HEK293 (cell line): ENCODE results near the gene WFS1.

Source experiments
- CTCF ChIA-PET: fragments of 350-600 bp; formaldehyde crosslinking; extraction: SDS; loops from one replicate; lab custom pipeline; 2021; ENCODE audit warnings: antibody characterized with exemption; lab: Yijun Ruan, JAX
- POLR2A ChIA-PET: fragments of 300-600 bp; formaldehyde crosslinking; extraction: SDS; loops from one replicate; lab custom pipeline; 2020; ENCODE audit warnings: antibody characterized with exemption, inconsistent platforms; lab: Yijun Ruan, JAX
- H3K27ac ChIP-seq: fragments of 200-500 bp; sonication (Bioruptor generic); 2 replicates; pipeline ENCODE4 v1.5.1; 2014; ENCODE audit warnings: low read depth, low read length, control low read depth, inconsistent platforms; ENCODE audit errors: extremely low read depth
- H3K36me3 ChIP-seq, 2 experiments: fragments of 200-500 bp in 1 of 2; sonication (Bioruptor generic) in 1 of 2; 1 replicate in 1 of 2; 2 replicates in 1 of 2; pipeline ENCODE4 v1.5.1; 2014 to 2017; ENCODE audit warnings: inconsistent platforms in 2 of 2, low read length in 2 of 2; ENCODE audit not compliant: control insufficient read depth in 2 of 2, insufficient read depth in 1 of 2
- H3K4me1 ChIP-seq: fragments of 200-500 bp; sonication (Bioruptor generic); 2 replicates; pipeline ENCODE4 v1.5.1; 2014; ENCODE audit warnings: mild to moderate bottlenecking, low read length, inconsistent platforms; ENCODE audit not compliant: control insufficient read depth, insufficient read depth
- H3K4me3 ChIP-seq: 2 replicates; pipeline ENCODE4 v1.5.1; 2011; ENCODE audit warnings: low read depth, mild to moderate bottlenecking, control low read depth, low read length, moderate library complexity
- H3K9me3 ChIP-seq: fragments of 200-500 bp; sonication (Bioruptor generic); 2 replicates; pipeline ENCODE4 v1.5.1; 2014; ENCODE audit warnings: low read depth, low read length, inconsistent platforms; ENCODE audit not compliant: control insufficient read depth, insufficient read depth
- AEBP2 ChIP-seq: fragments of 450-650 bp; formaldehyde crosslinking; IDR thresholded peaks from 2 replicates; pipeline ENCODE4 v1.5.1; 2016; ENCODE audit warnings: missing biosample characterization, missing genetic modification characterization, borderline replicate concordance
- GFI1B ChIP-seq: fragments of 450-650 bp; formaldehyde crosslinking; IDR thresholded peaks from 2 replicates; pipeline ENCODE4 v1.5.1; 2016; ENCODE audit warnings: missing biosample characterization, missing genetic modification characterization
- PRDM1 ChIP-seq: fragments of 450-650 bp; formaldehyde crosslinking; IDR thresholded peaks from 2 replicates; pipeline ENCODE4; 2016; ENCODE audit warnings: missing biosample characterization, missing genetic modification characterization
- PRDM6 ChIP-seq: fragments of 450-650 bp; formaldehyde crosslinking; IDR thresholded peaks from 2 replicates; pipeline ENCODE4 v1.5.1; 2017; ENCODE audit warnings: missing biosample characterization, missing genetic modification characterization
- ZBTB6 ChIP-seq: fragments of 450-650 bp; formaldehyde crosslinking; IDR thresholded peaks from 2 replicates; pipeline ENCODE4 v1.5.1; 2017; ENCODE audit warnings: missing biosample characterization, missing genetic modification characterization
- ZFHX2 ChIP-seq: fragments of 450-650 bp; formaldehyde crosslinking; conservative IDR thresholded peaks from 2 replicates; pipeline ENCODE4 v1.5.1; 2016; ENCODE audit warnings: missing biosample characterization, missing genetic modification characterization
- ZFP37 ChIP-seq: fragments of 450-650 bp; formaldehyde crosslinking; IDR thresholded peaks from 2 replicates; pipeline ENCODE4 v1.5.1; 2016; ENCODE audit warnings: missing biosample characterization, missing genetic modification characterization
- ZIC2 ChIP-seq: fragments of 450-650 bp; formaldehyde crosslinking; IDR thresholded peaks from 2 replicates; pipeline ENCODE4 v1.5.1; 2016; ENCODE audit warnings: missing biosample characterization, missing genetic modification characterization
- ZNF10 ChIP-seq: fragments of 450-650 bp; formaldehyde crosslinking; IDR thresholded peaks from 2 replicates; pipeline ENCODE4 v1.5.1; 2017; ENCODE audit warnings: missing biosample characterization, missing genetic modification characterization
- ZNF112 ChIP-seq: fragments of 450-650 bp; formaldehyde crosslinking; IDR thresholded peaks from 2 replicates; pipeline ENCODE4 v1.5.0; 2017; ENCODE audit warnings: missing biosample characterization, missing genetic modification characterization
- ZNF146 ChIP-seq: fragments of 450-650 bp; formaldehyde crosslinking; IDR thresholded peaks from 2 replicates; pipeline ENCODE4 v1.5.1; 2016; ENCODE audit warnings: missing biosample characterization, missing genetic modification characterization
- ZNF175 ChIP-seq: fragments of 450-650 bp; formaldehyde crosslinking; IDR thresholded peaks from 2 replicates; pipeline ENCODE4 v1.5.1; 2016; ENCODE audit warnings: missing biosample characterization, missing genetic modification characterization
- ZNF24 ChIP-seq: fragments of 450-650 bp; formaldehyde crosslinking; IDR thresholded peaks from 2 replicates; pipeline ENCODE4 v1.5.1; 2016; ENCODE audit warnings: missing biosample characterization, missing genetic modification characterization
- ZNF248 ChIP-seq: fragments of 450-650 bp; formaldehyde crosslinking; IDR thresholded peaks from 2 replicates; pipeline ENCODE4 v1.5.1; 2017; ENCODE audit warnings: missing biosample characterization, missing genetic modification characterization
- ZNF292 ChIP-seq: fragments of 450-650 bp; formaldehyde crosslinking; IDR thresholded peaks from 2 replicates; pipeline ENCODE4 v1.5.1; 2016; ENCODE audit warnings: low read depth, missing biosample characterization, missing genetic modification characterization, borderline replicate concordance
- ZNF324 ChIP-seq: fragments of 450-650 bp; formaldehyde crosslinking; IDR thresholded peaks from 2 replicates; pipeline ENCODE4 v1.5.1; 2016; ENCODE audit warnings: missing biosample characterization, missing genetic modification characterization
- ZNF350 ChIP-seq: fragments of 450-650 bp; formaldehyde crosslinking; IDR thresholded peaks from 2 replicates; pipeline ENCODE4 v1.5.0; 2017; ENCODE audit warnings: missing biosample characterization, mild to moderate bottlenecking, missing genetic modification characterization
- ZNF433 ChIP-seq: fragments of 450-650 bp; formaldehyde crosslinking; IDR thresholded peaks from 2 replicates; pipeline ENCODE4 v1.5.1; 2016; ENCODE audit warnings: missing biosample characterization, missing genetic modification characterization, low read depth
- ZNF518A ChIP-seq: fragments of 450-650 bp; formaldehyde crosslinking; conservative IDR thresholded peaks from 2 replicates; pipeline ENCODE4 v1.5.1; 2016; ENCODE audit warnings: low read depth, missing biosample characterization, missing genetic modification characterization

The WFS1 gene

GRCh38 chr4:6279582-6280289 is 10.1 kb downstream of the WFS1 start (continued):
- TF ChIP-seq ZNF248 (tag by site-specific recombination) (no peak), GFI1B (no peak), PRDM1 (no peak), ZNF175 (no peak)

GRCh38 chr4:6280365-6280996 is 10.8 kb downstream of the WFS1 start:
- Histone ChIP-seq H3K9me3 (no peaks in the 10 kb centered on the region), H3K4me3 (no peak overlapping the region), H3K27ac (no peak overlapping the region), H3K36me3 (peaks cover 0 to 61% of the 10 kb centered on the region in 2 experiments; a peak in 1 of 3 replicates), H3K4me1 (no peaks in the 10 kb centered on the region)
- TF ChIP-seq ZBTB6 (tag by site-specific recombination), result no peak
- ChIA-PET CTCF (no interaction called here), POLR2A (no interaction called here)

- peaks cover 0 to 65% of the 10 kb centered on the region in 2 experiments; a peak in 1 of 3 replicates for H3K36me3 ChIP-seq
- ChIA-PET CTCF (no interaction called here), POLR2A (no interaction called here)
These were observed 12.0 kb downstream of the WFS1 start for GRCh38 chr4:6281436-6282313.

GRCh38 chr4:6282314-6282771 is 12.7 kb downstream of the WFS1 start:
- Histone ChIP-seq H3K4me1 (no peaks in the 10 kb centered on the region), H3K27ac (no peak overlapping the region)
- POLR2A ChIA-PET, result no interaction called here

More at GRCh38 chr4:6281436-6282313, 12.0 kb downstream of the WFS1 start:
- H3K9me3 ChIP-seq, result no peaks in the 10 kb centered on the region
- no peak for TF ChIP-seq ZNF350 (tag by site-specific recombination)
- no peak for TF ChIP-seq ZNF175
- TF ChIP-seq ZNF292 (tag by site-specific recombination), result no peak
- TF ChIP-seq ZIC2 (tag by site-specific recombination), result 0 out of 2 replicates have a peak, but pooled peaks have one; percentile 8
- TF ChIP-seq ZNF10, result no peak
- no peak overlapping the region for H3K4me3 ChIP-seq
- no peak overlapping the region for H3K27ac ChIP-seq
- H3K4me1 ChIP-seq, result no peaks in the 10 kb centered on the region

More at GRCh38 chr4:6282314-6282771, 12.7 kb downstream of the WFS1 start:
- TF ChIP-seq ZNF324 (tag by site-specific recombination), result no peak
- no peak for TF ChIP-seq ZNF146
- TF ChIP-seq ZNF433, result no peak
- no peak for TF ChIP-seq ZNF518A (tag by site-specific recombination)
- no peak for TF ChIP-seq PRDM6 (tag by site-specific recombination)
- no peak for TF ChIP-seq ZFP37
- TF ChIP-seq ZNF24 (tag by site-specific recombination), result no peak
- no peak for TF ChIP-seq ZNF112 (tag by site-specific recombination)
- TF ChIP-seq AEBP2 (tag by site-specific recombination), result no peak
- no peak for TF ChIP-seq ZFHX2
- H3K9me3 ChIP-seq, result no peaks in the 10 kb centered on the region
- H3K36me3 ChIP-seq, result peaks cover 0 to 71% of the 10 kb centered on the region in 2 experiments; a peak in 1 of 3 replicates
- CTCF ChIA-PET, result interaction anchor here (0.7 to 1.6 kb wide), 2 partner anchors 18 to 52 kb away, joined by 3 to 6 read pairs; no protein-coding TSS in a partner anchor
- H3K4me3 ChIP-seq, result no peak overlapping the region
